CD1c-positive myeloid dendritic cell (primary cell): ENCODE measurements around the gene MRPL14.

Experiments
- DNase-seq: peaks from one replicate; pipeline ENCODE4 v3.0.0-alpha.2; 2016; ENCODE audit errors: extremely low spot score

MRPL14 gene

GRCh38 chr6:44126320-44127149 lies 717 bp downstream of the MRPL14 start:
- DNase-seq, result peak; percentile 66

DNA sequence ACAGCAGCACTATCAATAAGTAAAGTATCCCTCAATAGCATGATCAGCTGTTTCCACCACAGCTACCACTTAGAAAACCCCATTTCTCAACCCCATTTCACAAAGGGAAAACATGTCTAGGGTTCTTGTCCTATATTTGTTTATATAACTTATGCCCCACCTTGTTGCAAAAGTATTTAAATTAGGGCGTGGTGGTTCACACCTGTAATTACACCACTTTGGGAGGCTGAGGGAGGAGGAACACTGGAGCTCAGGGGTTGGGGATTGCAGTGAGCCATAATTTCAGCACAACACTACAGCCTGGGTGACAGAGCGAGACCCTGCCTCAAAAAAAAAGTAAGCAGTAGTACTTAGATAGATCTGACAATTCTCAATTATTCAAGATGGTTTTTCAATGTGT lies 3.7 kb downstream of the MRPL14 start:
- no peak for DNase-seq

GRCh38 chr6:44122801-44123200 lies 4.5 kb downstream of the MRPL14 start:
- peak; percentile 21 for DNase-seq

- peak; percentile 37 for DNase-seq
Measured at GRCh38 chr6:44120692-44121443, 6.4 kb downstream of the MRPL14 start.

- DNase-seq, result peak; percentile 37
Measured at GRCh38 chr6:44119704-44120262, 7.5 kb downstream of the MRPL14 start.

DNA sequence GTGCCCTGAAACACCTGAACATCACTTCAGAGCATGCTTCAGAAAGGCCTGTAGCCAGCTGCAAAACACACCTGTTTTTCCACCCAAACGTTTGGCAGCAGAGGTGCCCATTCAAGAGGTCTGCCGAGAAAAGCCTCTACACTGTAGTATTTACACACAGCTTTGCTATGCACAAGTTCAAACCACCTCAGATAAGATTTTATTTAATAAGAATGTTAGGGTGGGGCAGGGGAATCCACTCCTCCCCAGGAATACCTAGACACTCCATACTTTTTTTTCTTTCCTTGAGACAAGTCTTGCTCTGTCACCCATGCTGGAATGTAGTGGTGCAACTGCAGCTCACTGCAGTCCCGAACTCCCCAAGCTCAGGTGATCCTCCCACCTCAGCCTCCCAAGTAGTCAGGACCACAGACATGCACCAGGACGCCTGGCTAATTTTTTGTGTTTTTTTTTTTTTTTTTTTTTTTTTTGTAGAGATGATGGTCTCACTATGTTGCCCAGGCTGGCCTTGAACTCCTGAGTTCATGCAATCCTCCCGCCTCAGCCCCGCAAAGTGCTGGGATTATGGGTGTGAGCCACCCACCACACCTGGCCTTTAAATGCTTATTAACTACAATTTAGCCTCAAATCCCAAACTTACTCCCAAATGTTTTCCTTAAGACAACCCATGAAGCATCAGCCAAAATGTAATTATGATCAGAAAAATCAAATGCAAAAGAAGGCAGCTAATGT lies 9.7 kb downstream of the MRPL14 start:
- DNase-seq, result no peak

GRCh38 chr6:44116641-44117382 lies 10.4 kb downstream of the MRPL14 start:
- DNase-seq, result no peak

GRCh38 chr6:44115866-44116265 lies 11.4 kb downstream of the MRPL14 start:
- no peak for DNase-seq

GRCh38 chr6:44113414-44113813 lies 13.8 kb downstream of the MRPL14 start:
- no peak for DNase-seq

DNA sequence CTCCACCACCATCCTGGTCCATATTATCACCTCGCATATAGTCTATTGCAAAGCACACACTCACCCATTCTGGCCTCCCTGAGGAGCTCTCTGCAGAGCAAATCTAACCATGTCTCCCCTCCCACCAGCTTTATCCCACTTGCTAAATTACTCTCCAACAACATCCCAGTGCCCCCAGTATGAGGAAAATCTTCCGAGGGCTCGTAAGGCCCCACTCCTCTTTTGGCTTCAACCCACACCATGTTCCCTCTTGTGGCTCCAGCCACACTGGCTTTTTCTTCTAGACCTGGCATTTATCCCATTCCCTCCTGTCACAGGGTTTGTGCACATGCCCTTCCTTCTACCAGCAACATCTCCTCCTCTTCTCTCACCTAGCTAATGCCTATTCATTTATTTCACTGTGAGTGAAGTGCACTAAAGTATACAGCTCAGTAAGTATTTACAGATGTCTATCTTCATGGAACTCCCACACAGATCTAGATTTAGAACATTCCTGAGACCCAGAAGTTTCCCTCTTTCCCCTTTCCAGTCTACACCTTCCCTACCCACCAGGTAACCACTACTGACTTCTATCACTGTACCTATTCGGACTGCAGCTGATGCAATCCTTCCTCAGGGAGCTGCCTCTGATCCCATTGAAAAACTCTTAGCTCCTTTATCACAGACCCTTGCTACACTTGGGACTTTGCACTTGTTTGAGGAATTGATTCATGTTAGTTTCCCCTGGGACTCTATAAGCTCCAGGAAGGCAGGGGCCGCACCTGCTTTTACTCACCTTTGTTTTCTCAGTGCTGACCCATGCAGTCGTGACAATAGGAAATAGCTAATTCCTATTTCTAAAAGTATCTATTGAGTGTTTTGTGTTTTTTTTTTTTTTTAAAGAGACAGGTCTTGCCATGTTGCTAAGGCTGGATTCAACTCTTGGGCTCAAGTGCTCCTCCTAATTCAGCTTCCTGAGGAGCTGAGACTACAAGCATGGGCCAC lies 15.5 kb downstream of the MRPL14 start:
- DNase-seq, result no peak

GRCh38 chr6:44110966-44111365 lies 16.3 kb downstream of the MRPL14 start:
- no peak for DNase-seq

DNA sequence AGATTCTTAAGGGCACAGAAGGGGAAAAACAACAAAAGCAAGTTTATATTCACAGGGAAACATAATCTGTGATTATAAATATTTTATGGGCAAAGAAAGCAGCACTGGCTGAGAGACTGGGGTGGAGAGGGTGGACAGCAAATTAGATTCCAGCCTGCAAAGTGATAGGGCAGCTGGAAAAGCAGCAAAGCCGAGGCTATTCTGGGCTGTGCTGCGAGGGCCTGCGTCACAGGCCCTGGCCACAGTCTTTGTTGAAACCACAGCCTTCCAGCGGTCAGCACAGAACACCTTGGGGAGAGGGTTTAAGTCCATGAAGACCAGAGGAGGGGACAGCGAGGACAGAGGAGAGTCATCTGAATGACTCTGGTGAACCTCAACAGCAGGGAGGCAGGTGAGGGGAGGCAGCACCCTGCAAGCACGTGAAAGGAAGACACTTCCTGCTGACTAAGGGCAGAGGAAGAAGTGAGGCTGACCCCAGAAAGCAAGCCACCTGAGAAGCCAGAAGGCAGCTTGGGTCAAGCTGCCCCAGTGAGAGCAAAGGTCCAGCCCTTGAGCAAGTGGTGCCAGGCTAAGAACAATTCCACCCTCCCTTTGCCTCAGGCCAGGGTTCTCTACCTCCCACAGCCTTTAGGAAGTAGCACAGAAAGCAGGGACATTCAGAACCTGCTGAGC lies 17.1 kb downstream of the MRPL14 start:
- DNase-seq, result no peak

DNA sequence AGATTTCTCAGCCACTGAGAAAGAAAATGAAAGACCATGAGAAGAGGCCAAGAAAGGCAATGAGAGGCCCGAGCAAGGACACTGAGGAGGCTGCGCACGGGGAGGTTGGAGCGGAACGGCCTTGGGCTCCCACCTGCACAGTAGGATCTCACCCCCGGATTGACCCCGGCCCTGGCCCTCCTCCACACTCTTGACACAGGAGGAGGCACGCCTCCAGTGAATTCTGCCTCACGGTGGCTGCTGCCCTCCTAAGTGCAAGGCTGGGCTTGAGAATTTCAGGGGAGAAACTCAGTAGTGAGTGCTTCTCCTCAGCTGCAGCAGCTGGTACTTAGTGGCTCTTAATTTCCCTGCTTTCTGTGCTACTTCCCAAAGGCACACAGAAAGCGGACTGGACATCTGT lies 18.0 kb downstream of the MRPL14 start:
- DNase-seq, result no peak

GRCh38 chr6:44108471-44108870 lies 18.8 kb downstream of the MRPL14 start:
- DNase-seq, result no peak

GRCh38 chr6:44107017-44107416 lies 20.2 kb downstream of the MRPL14 start:
- DNase-seq, result no peak

GRCh38 chr6:44105993-44106740 lies 21.1 kb downstream of the MRPL14 start:
- no peak for DNase-seq

- no peak for DNase-seq
Measured at GRCh38 chr6:44105146-44105545, 22.1 kb downstream of the MRPL14 start.

DNA sequence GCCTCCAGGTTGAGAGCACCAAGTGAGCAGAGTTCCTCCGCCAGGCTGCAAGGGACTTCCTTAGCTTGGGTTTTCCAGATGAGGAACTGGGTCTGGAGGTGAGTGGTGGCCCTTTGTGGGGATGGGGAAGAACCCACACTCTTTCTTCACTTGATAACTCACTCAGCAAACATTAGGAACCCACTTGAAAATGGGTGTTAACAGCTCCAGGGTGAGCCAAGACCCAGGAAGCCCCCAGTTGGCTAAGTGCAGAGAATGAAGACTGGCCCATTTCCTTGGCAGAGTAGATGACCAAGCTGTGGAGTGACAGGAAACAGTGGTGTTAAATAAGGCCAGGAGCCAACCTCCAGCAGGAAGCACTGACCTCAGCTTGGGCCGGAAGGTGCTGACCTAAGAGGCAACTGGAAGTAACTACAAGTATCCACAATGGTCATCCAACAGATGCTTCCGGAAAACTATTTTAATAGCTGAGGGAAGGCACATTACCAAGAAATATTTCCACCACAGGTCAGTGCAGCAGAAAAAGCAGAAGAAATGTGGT lies 22.7 kb downstream of the MRPL14 start:
- peak; percentile 50 for DNase-seq

DNA sequence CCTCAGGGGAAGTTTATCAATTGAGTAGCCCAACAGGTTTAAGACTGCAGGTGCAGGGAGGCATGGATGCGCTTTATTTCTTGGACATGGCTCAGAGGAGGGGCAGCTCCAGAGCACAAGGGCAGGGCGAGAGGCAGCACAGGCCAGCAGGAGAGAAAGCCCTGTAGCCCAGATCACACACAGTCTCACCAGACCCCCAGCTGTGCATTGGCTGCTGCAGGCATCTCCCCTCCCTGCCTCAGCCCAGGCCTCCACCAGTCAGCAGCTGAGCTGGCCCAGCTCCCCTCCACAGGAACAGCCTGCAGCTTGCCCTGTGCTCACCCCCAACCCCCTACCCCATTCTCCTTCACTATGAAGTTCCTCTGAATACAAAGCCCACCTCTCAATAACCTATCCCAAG lies 24.7 kb downstream of the MRPL14 start:
- no peak for DNase-seq
